MM.1S (cell line): ENCODE measurements around the gene CCS.
"Not testable (repeated sequence)": the region's sequence is repeated elsewhere in the genome, so short reads cannot be mapped to it uniquely, and the experiment has no call there.

Experiments used
- EZH2 ChIP-seq: fragments of 300-600 bp; sonication (generic); optimal IDR thresholded peaks from 2 replicates; pipeline ENCODE3; 2017; ENCODE audit warnings: low read depth, mild to moderate bottlenecking, antibody characterized with exemption, low read length, mixed read lengths
- EZH2phosphoT487 ChIP-seq: fragments of 300-600 bp; sonication (generic); IDR thresholded peaks from 2 replicates; pipeline ENCODE4 v1.6.1; 2018; ENCODE audit warnings: antibody characterized with exemption, low read length
- TF ChIP-seq, protein P1 (sequence below): fragments of 300-600 bp; sonication (generic); IDR thresholded peaks from 2 replicates; pipeline ENCODE4 v1.5.1; 2016; ENCODE audit warnings: antibody characterized with exemption, low read length, mixed read lengths

DNA sequence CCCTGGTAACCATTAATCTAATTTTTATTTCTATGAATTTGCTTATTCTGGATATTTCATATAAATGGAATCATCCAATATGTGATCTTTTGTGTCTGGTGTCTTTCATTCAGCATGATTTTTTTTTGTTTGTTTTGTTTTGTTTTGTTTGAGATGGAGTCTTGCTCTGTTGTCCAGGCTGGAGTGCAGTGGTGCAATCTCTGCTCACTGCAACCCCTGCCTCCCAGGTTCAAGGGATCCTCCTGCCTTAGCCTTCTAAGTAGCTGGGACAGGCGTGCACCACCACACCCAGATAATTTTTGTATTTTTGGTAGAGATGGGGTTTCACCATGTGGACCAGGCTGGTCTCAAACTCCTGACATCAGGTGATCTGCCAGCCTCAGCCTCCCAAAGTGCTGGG is 7.5 kb upstream of the CCS start:
- not testable (repeated sequence) for TF ChIP-seq EZH2, EZH2phosphoT487
- TF ChIP-seq, protein P1, sequence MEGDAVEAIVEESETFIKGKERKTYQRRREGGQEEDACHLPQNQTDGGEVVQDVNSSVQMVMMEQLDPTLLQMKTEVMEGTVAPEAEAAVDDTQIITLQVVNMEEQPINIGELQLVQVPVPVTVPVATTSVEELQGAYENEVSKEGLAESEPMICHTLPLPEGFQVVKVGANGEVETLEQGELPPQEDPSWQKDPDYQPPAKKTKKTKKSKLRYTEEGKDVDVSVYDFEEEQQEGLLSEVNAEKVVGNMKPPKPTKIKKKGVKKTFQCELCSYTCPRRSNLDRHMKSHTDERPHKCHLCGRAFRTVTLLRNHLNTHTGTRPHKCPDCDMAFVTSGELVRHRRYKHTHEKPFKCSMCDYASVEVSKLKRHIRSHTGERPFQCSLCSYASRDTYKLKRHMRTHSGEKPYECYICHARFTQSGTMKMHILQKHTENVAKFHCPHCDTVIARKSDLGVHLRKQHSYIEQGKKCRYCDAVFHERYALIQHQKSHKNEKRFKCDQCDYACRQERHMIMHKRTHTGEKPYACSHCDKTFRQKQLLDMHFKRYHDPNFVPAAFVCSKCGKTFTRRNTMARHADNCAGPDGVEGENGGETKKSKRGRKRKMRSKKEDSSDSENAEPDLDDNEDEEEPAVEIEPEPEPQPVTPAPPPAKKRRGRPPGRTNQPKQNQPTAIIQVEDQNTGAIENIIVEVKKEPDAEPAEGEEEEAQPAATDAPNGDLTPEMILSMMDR, result not testable (repeated sequence)
